Globus pallidus (tissue), 1 donor: Measurements from ENCODE around the gene EVL.
"Not testable (repeated sequence)": the region's sequence is repeated elsewhere in the genome, so short reads cannot be mapped to it uniquely, and the experiment has no call there.

Experiments
- DNase-seq: peaks from one replicate; pipeline ENCODE4 v3.0.0-alpha.2; 2015; ENCODE audit warnings: low spot score

Gene EVL

GRCh38 chr14:100038065-100038464 lies 27.2 kb upstream of the EVL start:
- no peak for DNase-seq

GRCh38 chr14:100039903-100040302 lies 25.3 kb upstream of the EVL start:
- no peak for DNase-seq

GRCh38 chr14:100041271-100041670 lies 24.0 kb upstream of the EVL start:
- DNase-seq: no peak

GRCh38 chr14:100042286-100042685 lies 22.9 kb upstream of the EVL start:
- no peak for DNase-seq

GRCh38 chr14:100045642-100046344 lies 19.4 kb upstream of the EVL start:
- no peak for DNase-seq

- no peak for DNase-seq
Observed at GRCh38 chr14:100047600-100047999, 17.6 kb upstream of the EVL start.

GRCh38 chr14:100048786-100049185 lies 16.4 kb upstream of the EVL start:
- DNase-seq: no peak

GRCh38 chr14:100049220-100049619 lies 16.0 kb upstream of the EVL start:
- DNase-seq: no peak

GRCh38 chr14:100051103-100051502 lies 14.1 kb upstream of the EVL start:
- DNase-seq: no peak

- DNase-seq: no peak
Observed at GRCh38 chr14:100051543-100051942, 13.7 kb upstream of the EVL start.

- DNase-seq: no peak
Observed at GRCh38 chr14:100052819-100053218, 12.4 kb upstream of the EVL start.

GRCh38 chr14:100054316-100055075 lies 10.7 kb upstream of the EVL start:
- no peak for DNase-seq

GRCh38 chr14:100056431-100056830 lies 8.8 kb upstream of the EVL start:
- DNase-seq: no peak

- DNase-seq: no peak
Observed at GRCh38 chr14:100056964-100057795, 8.0 kb upstream of the EVL start.

- no peak for DNase-seq
Observed at GRCh38 chr14:100058777-100059437, 6.3 kb upstream of the EVL start.

- DNase-seq: no peak
Observed at GRCh38 chr14:100059438-100059781, 5.8 kb upstream of the EVL start.

GRCh38 chr14:100060760-100061159 lies 4.5 kb upstream of the EVL start:
- no peak for DNase-seq

GRCh38 chr14:100062590-100062989 lies 2.6 kb upstream of the EVL start:
- no peak for DNase-seq

GRCh38 chr14:100063314-100063941 lies 1.8 kb upstream of the EVL start:
- no peak for DNase-seq

- DNase-seq: not testable (repeated sequence)
Observed at GRCh38 chr14:100064335-100065092, 708 bp upstream of the EVL start.

- no peak for DNase-seq
Observed at GRCh38 chr14:100065942-100066574, 836 bp downstream of the EVL start.
